ENCODE measurements around the gene ASZ1.
"Not testable (repeated sequence)": the region's sequence is repeated elsewhere in the genome, so short reads cannot be mapped to it uniquely, and the experiment has no call there.

The ASZ1 gene

GRCh38 chr7:117427258-117427701, at the start of gene ASZ1:
Gene ASZ1 (minus strand): TSS chr7:117427493. CDS start chr7:117427460, 33 bp downstream.
- no peak for DNase-seq

GRCh38 chr7:117476557-117477215, 49.4 kb upstream of the ASZ1 start:
- no peak for DNase-seq

DNA sequence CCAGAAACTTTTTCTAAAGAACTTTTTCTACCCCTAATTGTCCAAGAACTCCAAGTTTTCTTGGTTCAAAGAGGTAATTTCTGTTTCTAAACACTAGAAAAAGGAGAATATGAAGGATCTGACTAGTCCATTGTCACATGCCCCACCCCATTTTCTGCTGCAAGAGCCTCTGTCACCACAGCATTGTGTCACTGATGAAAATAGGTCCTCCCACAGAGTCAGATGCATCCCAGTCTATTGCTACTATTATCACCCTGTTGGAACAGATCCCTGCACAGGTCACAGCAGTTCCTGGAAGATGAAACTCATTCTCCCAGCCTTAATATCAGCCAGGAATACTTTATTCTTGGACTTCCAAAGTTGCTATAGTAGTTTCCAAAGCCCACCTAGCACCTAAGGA, 45.0 kb upstream of the ASZ1 start:
- no peak for DNase-seq

DNA sequence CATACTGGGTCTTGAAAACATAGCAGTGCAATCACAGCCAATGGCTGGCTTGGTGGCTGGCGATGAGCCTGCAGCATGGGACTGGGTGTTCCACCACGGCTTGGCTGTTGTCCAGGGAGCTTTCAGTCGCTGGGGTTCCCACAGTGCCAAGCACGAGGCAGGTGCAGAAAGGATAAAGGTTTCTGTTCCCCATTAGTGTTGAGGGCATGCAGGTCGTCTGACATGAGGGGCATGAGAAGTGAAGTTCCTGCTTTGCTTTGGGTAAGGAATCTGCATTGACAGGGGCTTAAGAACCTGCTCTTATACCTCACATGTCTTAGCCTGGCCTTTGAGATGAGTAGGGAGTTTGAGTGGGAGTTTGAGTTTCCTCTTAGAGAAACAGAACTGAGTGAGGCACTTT, 43.5 kb upstream of the ASZ1 start:
- no peak for DNase-seq

GRCh38 chr7:117468174-117468573, 40.9 kb upstream of the ASZ1 start:
- DNase-seq: no peak

GRCh38 chr7:117460815-117461214, 33.5 kb upstream of the ASZ1 start:
- DNase-seq: not testable (repeated sequence)

DNA sequence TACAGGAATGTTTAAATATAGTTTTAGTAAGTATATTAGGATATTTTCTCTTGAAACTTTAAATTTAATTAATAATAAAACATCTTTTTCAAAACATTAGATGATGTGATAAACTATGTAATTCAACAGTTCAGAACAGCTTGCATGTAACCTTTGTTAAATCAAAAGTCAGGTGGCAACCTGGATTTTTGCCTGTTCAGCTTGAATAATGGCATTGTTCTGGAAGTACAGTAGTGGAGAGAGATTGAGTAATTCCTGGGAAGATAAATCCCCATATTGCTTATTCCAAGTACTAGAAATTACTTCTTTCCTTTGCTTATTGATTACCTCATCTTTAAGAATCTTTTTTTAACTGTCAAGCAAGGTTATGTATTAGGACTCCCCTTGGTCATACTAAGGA, 32.4 kb upstream of the ASZ1 start:
- DNase-seq: no peak

DNA sequence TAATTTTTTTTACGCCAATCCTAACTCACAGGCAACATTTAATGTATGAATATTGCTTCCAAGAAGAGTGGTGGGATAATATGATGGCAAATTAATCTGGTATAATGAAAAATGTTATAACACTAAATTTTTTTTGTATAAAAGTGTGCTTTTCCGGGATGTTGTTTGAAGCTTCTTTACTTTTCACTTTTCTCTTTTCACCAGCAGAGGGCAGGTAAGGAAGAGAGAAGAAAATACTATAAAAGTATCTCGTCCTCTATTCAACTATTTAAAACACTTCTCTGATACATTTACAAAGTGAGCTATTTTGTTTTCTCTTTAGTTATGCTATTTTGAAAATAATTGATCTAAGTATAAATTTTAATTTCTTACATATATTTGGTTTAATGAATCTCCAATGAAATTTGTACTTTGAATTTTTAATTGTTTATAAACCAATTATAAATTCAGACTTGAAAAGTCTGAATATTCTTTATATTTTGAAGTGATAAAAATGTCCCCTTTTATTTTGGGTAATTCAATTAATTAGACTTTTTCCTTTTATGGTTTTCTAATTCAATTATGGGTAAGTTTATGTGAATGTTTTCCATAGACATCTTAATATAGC, 31.8 kb upstream of the ASZ1 start:
- no peak for DNase-seq

GRCh38 chr7:117448655-117449054, 21.4 kb upstream of the ASZ1 start:
- DNase-seq: no peak

DNA sequence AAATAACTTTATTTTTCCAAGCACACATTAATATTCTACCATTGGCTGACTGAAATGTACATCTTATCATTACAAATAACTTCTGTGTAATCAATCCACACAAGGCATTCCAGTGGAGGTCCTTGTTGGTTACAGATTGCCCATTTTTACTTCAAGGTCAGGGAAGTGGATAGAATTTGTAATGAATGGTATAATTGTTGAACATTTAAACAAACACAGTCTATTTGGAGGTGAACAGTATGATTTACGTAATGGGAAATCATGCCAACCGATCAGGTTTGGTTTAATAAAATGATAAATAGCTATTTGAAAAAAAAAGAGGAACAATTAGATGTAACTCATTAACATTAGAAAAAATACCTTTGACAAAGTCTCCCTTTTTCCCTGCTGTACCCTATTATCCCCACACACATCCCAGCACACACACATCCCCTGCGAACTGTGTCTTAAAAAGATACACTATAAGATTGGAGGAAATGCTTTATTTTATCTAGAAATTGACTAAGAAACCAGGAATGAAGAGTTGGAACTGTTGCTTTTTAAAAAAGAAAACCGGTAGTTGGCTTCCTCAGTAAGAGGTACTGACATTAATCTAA, 19.0 kb upstream of the ASZ1 start:
- DNase-seq: no peak

- no peak for DNase-seq
Observed at GRCh38 chr7:117445206-117445605, 17.9 kb upstream of the ASZ1 start.

DNA sequence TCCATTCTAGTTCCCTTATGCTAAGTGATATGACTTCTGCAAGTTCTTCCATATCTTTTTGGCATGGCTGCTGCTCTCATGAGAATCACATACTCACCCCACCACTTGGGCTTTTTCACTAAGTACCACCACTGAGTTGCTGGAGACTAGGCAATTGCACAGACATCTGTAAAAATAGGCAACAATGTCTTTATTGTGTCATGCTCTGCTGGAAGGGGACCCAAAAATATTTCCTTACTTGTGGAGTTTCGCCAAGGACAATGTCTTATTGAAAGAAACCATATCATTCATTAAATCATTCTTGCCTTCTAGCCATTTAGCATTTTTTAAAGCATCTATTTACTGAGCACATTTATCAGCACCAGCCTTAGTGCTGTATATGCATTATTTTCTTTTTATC, 17.4 kb upstream of the ASZ1 start:
- no peak for DNase-seq

DNA sequence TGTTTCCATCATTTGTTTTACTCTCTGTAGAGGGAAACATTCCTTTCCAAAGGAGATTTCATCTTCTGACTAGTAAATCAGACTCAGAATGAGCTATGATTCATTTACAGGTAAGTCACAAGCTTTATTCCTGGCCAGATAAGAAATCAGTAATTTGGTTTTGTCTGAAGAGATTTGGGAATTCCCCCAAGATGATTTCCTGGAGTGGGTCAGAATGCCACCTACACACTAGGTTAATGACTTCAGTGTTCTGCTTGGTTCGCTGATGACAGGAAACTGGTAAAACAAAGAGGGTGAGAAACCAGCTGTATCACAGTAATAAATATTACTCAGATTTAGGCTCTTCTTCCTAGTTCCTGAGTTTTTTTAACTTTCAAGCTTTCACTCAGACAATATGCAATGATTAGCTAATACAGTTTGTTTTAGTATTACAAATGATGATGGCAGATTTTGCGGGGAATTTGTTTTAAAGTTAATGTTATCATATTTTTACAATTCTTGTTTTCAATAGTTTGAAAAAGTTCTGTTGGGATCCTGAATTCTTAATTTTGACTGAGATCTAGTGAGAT, 8.3 kb upstream of the ASZ1 start:
- no peak for DNase-seq

DNA sequence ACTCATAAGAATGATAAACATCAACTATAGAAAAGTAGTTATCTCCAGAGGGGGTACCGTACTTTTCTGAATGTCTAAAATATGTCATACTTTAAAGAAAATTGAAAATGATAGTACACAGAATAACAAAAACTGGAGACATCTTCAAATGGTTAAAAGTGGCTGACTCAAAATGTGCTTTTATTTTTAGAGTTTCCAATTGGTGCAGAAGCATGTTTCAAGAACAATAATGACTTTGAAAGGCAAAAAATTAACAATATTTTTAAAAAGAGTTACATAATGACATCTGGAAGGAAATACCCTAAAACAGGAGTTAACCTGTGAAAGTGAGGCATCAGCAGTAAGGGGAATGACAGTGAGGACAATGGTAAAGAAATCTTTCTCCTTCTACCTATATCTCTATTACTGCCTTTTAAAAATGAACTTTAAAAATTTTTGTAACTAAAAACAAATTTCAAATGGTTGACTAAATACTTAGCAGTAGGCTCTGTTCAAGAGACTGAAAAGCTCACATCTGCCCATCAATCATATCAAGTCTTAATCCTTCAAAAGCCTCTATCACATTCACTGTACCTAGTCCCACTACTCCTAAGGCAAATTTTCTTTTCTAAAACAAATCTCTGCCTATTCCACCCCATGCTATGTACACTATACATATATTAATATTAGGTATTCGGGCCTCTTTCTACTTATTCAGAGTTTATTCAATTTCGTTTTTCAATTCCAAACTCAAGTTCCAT, 3.0 kb downstream of the ASZ1 start:
- DNase-seq: no peak

DNA sequence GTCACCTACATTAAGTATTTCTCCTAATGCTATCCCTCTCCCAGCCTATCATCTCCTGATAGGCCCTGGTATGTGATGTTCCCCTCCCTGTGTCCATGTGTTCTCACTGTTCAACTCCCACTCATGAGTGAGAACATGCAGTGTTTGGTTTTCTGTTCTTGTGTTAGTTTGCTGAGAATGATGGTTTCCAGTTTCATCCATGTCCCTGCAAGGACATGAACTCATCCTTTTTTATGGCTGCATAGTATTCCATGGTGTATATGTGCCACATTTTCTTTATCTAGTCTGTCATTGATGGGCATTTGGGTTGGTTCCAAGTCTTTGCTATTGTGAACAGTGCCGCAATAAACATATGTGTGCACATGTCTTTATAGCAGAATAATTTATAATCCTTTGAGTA, 12.7 kb downstream of the ASZ1 start:
- not testable (repeated sequence) for DNase-seq

GRCh38 chr7:117412946-117413559, 14.2 kb downstream of the ASZ1 start:
- DNase-seq: no peak

GRCh38 chr7:117412390-117412789, 14.9 kb downstream of the ASZ1 start:
- no peak for DNase-seq

DNA sequence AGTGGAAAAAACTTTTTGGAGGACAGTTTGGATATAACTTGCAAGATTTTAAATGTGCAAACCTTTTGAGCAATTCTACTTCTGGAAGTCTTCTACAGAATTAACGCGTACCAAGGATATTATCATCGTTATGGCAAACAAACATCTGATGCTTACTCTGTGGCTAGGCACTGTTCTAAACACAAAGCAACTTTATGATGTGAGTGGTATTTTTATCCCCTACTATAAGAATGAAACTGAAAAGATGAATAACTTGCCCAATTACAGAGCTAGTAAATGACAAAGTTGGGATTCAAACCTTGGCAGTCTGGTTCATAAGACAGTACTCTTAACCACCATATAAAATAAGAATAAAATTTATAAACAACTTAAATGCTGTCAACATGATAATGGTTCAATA, 15.8 kb downstream of the ASZ1 start:
- DNase-seq: no peak

GRCh38 chr7:117408831-117409230, 18.5 kb downstream of the ASZ1 start:
- DNase-seq: no peak

DNA sequence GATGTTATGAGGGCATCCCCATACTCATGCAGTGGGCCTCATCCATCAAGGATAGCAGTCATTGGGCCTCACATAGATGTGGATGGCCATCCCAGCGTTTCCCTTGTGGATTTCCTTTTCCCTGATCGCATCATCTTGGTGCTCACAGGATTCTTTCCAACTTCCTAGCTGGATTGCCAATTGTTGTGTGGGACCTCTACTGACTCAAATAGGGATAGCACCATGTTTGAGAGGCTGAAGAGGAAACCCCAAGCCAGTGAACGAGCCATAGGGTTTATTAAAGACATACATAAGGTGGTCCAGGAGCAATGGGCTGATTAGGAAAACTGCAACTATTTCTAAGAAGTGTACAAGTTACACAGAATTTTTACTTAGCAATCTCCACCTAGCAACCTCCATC, 21.8 kb downstream of the ASZ1 start:
- DNase-seq: no peak

DNA sequence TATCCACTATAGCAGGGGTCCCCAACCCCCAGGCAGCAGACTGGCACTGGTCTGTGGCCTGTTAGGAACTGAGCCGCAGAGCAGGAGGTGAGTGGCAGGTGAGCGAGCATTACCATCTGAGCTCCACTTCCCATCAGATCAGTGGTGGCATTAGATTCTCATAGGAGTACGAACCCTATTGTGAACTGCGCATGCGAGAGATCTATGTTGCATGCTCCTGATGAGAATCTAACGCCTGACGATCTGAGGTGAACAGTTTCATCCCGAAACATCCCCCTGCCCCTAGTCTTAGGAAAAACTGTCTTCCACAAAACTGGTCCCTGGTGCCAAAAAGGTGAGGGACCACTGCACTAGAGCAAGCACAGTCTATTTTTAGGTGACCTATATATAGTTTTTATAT, 23.6 kb downstream of the ASZ1 start:
- DNase-seq: no peak

GRCh38 chr7:117402109-117402508, 25.2 kb downstream of the ASZ1 start:
- no peak for DNase-seq

Data from NCI-H446 treated with DMSO at 0.1 percent for 48 hours (cell line).